Activated B cell treated with CpG ODN at 0.5 μM for 24 hours (primary cell): ENCODE results near the gene CCDC82. TPM values are rescaled to one million over a fixed set of nuclear protein-coding genes. Genes with fewer than 3 reads are reported as not detected.

Source experiments
- ATAC-seq: fragments of 200-7000 bp; cut with Tn5 transposase; one replicate; pipeline ENCODE4 v1.10.0; 2021; ENCODE audit warnings: low read depth, mild to moderate bottlenecking, moderate library complexity
- CTCF ChIA-PET: fragments of 350-600 bp; sonication (Branson Sonifier 250); formaldehyde crosslinking; loops from one replicate; lab custom pipeline; 2021; ENCODE audit warnings: antibody characterized with exemption; lab: Charles Lee
- POLR2A ChIA-PET: fragments of 350-600 bp; sonication (Branson Sonifier 250); formaldehyde crosslinking; loops from one replicate; lab custom pipeline; 2021; ENCODE audit warnings: antibody characterized with exemption; lab: Charles Lee
- DNase-seq: peaks from one replicate; pipeline ENCODE4 v3.0.0; 2022
- H3K27ac Mint-ChIP-seq: one replicate; pipeline ENCODE4 v1.8.0; 2020; ENCODE audit warnings: mixed read lengths
- H3K27me3 Mint-ChIP-seq: one replicate; pipeline ENCODE4 v1.8.0; 2021; ENCODE audit warnings: mixed read lengths
- H3K36me3 Mint-ChIP-seq: one replicate; pipeline ENCODE4 v1.8.0; 2021; ENCODE audit warnings: low read depth, mixed read lengths
- H3K4me1 Mint-ChIP-seq: one replicate; pipeline ENCODE4 v1.8.0; 2021; ENCODE audit warnings: mixed read lengths
- H3K4me3 Mint-ChIP-seq: one replicate; pipeline ENCODE4 v1.8.0; 2020; ENCODE audit warnings: mild to moderate bottlenecking, mixed read lengths
- H3K9me3 Mint-ChIP-seq: one replicate; pipeline ENCODE4 v1.8.0; 2020; ENCODE audit warnings: mixed read lengths
- CTCF ChIP-seq: fragments of 200-600 bp; IDR thresholded peaks from one replicate; pipeline ENCODE4 v1.8.0; 2022; ENCODE audit warnings: antibody characterized with exemption, mild to moderate bottlenecking
- intact Hi-C: fragments of 100-400 bp; cut with micrococcal nuclease; formaldehyde crosslinking; loops from one replicate; pipeline ENCODE4 v1.15.1; 2024
- total RNA-seq: library from RNA; stranded (reverse); gene quantifications from 2 replicates; pipeline ENCODE4 v1.2.3, GENCODE V29; 2022

The CCDC82 gene
- total RNA-seq, 1 donor from 2014 or later: 33.8 TPM

- ATAC-seq (no peak), DNase-seq (no peak)
- ChIA-PET POLR2A (interaction anchor here (0.6 kb wide), 1 partner anchor 18 kb away, joined by 3 read pairs; no protein-coding TSS in a partner anchor), CTCF (interaction anchor here (1.5 kb wide), 1 partner anchor 11 kb away, joined by 7 read pairs; the partner anchor contains the start of gene MAML2)
- Mint-ChIP-seq H3K4me1 (peaks cover 51% of the 10 kb centered on the region), H3K36me3 (peaks cover 24% of the 10 kb centered on the region), H3K27ac (no peak overlapping the region), H3K27me3 (no peaks in the 10 kb centered on the region), H3K9me3 (no peaks in the 10 kb centered on the region), H3K4me3 (no peak overlapping the region)
- no peak for TF ChIP-seq CTCF
- intact Hi-C loops: no loop called here
Measured at GRCh38 chr11:96332126-96332771, 57.5 kb downstream of the CCDC82 start.

- H3K36me3 Mint-ChIP-seq: peaks cover 24% of the 10 kb centered on the region
- no peak overlapping the region for H3K4me3 Mint-ChIP-seq
- intact Hi-C loops: no loop called here
Measured at GRCh38 chr11:96331699-96332116, 58.0 kb downstream of the CCDC82 start.

GRCh38 chr11:96330511-96330859 lies 59.2 kb downstream of the CCDC82 start:
- H3K9me3 Mint-ChIP-seq: no peaks in the 10 kb centered on the region
- no peak overlapping the region for H3K27ac Mint-ChIP-seq
- no peaks in the 10 kb centered on the region for H3K27me3 Mint-ChIP-seq
- TF ChIP-seq CTCF: no peak
- POLR2A ChIA-PET: interaction anchor here (1.4 kb wide), 1 partner anchor 63 kb away, joined by 3 read pairs; no protein-coding TSS in a partner anchor
- ATAC-seq: no peak
- intact Hi-C loops: no loop called here
- H3K4me1 Mint-ChIP-seq: peaks cover 45% of the 10 kb centered on the region
- DNase-seq: no peak
- CTCF ChIA-PET: interaction anchor here (0.6 kb wide), 1 partner anchor 94 kb away, joined by 4 read pairs; no protein-coding TSS in a partner anchor
- H3K4me3 Mint-ChIP-seq: no peak overlapping the region
- H3K36me3 Mint-ChIP-seq: peaks cover 21% of the 10 kb centered on the region

More at GRCh38 chr11:96331699-96332116, 58.0 kb downstream of the CCDC82 start:
- ChIA-PET POLR2A (interaction anchor here (0.6 kb wide), 1 partner anchor 17 kb away, joined by 3 read pairs; no protein-coding TSS in a partner anchor), CTCF (interaction anchor here (1.5 kb wide), 1 partner anchor 12 kb away, joined by 7 read pairs; the partner anchor contains the start of gene MAML2)
- Mint-ChIP-seq H3K4me1 (peaks cover 47% of the 10 kb centered on the region), H3K9me3 (no peaks in the 10 kb centered on the region), H3K27ac (no peak overlapping the region), H3K27me3 (no peaks in the 10 kb centered on the region)
- TF ChIP-seq CTCF: no peak
- DNase-seq (no peak), ATAC-seq (peak; percentile 40)

GRCh38 chr11:96329855-96330510 lies 59.7 kb downstream of the CCDC82 start:
- TF ChIP-seq CTCF: no peak
- POLR2A ChIA-PET: interaction anchor here (0.5 to 1.4 kb wide), 2 partner anchors 62 to 298 kb away, joined by 3 read pairs; no protein-coding TSS in a partner anchor
- H3K4me1 Mint-ChIP-seq: peaks cover 45% of the 10 kb centered on the region
- no peaks in the 10 kb centered on the region for H3K9me3 Mint-ChIP-seq
- no peak for ATAC-seq
- H3K36me3 Mint-ChIP-seq: peaks cover 19% of the 10 kb centered on the region
- CTCF ChIA-PET: interaction anchor here (0.6 kb wide), 1 partner anchor 95 kb away, joined by 4 read pairs; no protein-coding TSS in a partner anchor
- DNase-seq: no peak
- H3K4me3 Mint-ChIP-seq: no peak overlapping the region
- H3K27ac Mint-ChIP-seq: no peak overlapping the region
- no peaks in the 10 kb centered on the region for H3K27me3 Mint-ChIP-seq
- intact Hi-C loops: no loop called here

- Mint-ChIP-seq H3K9me3 (no peaks in the 10 kb centered on the region), H3K4me1 (peaks cover 43% of the 10 kb centered on the region)
- POLR2A ChIA-PET: interaction anchor here (1.4 kb wide), 1 partner anchor 62 kb away, joined by 3 read pairs; no protein-coding TSS in a partner anchor
Measured at GRCh38 chr11:96329419-96329818, 60.3 kb downstream of the CCDC82 start.

More at GRCh38 chr11:96329419-96329818, 60.3 kb downstream of the CCDC82 start:
- CTCF ChIA-PET: no interaction called here
- ATAC-seq (no peak), DNase-seq (no peak)
- intact Hi-C loops: no loop called here
- H3K27me3 Mint-ChIP-seq: no peaks in the 10 kb centered on the region
- no peak overlapping the region for H3K4me3 Mint-ChIP-seq
- no peak for TF ChIP-seq CTCF
- H3K27ac Mint-ChIP-seq: no peak overlapping the region
- peaks cover 13% of the 10 kb centered on the region for H3K36me3 Mint-ChIP-seq
